CD4-positive, alpha-beta T cell treated with Interleukin-2 at 100 ng/mL for 4 hours (primary cell): Measurements from ENCODE around the gene LSM2.
"Not testable (repeated sequence)": the region's sequence is repeated elsewhere in the genome, so short reads cannot be mapped to it uniquely, and the experiment has no call there.

Source experiments
- DNase-seq: peaks from one replicate; pipeline ENCODE4 v3.0.0-alpha.2; 2020; ENCODE audit warnings: low spot score

LSM2 gene

DNA sequence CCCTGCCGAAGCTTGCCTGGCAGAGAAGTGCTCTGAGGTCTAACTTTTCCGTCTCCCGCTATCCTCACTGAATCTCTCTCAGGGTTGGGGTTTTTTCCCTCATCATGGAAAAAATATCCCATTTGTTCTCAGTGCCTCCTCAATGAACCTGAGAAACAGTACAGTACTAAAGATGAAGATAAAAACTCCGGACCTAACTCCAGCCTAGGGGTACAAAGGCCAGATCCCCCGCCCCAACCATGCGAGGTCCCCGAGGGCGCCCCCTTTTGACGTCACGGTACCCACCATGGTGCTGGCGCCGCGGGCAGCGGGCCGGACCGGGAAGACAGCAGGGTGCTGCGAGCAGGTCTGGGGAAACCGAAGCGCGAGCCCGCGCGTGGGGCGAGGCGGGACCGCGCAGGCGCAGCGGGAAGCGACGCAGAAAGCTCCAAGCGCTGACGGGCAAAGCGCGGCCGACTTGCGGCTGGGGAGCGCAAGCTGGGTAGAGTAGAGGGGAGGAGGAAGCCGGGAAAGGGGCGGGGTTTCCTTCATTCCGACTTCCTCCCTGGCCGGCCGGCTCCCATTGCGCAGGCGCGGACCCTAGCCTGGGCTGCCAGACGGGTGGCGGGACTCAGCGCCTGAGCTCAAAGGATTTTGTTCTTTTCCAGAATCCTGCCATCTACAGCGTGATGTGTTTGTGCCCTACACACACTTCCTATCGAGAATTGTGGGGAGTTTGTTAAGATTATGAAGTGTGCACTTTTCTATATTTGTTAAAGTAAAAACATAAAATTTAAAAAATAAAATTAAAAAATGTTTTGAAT, at the start of gene LSM2:
LSM2 (minus strand) TSS at position 497 of the 803 bp plus-strand sequence; CDS start at position 288, 209 bp downstream.
- peak; percentile 97 for DNase-seq

DNA sequence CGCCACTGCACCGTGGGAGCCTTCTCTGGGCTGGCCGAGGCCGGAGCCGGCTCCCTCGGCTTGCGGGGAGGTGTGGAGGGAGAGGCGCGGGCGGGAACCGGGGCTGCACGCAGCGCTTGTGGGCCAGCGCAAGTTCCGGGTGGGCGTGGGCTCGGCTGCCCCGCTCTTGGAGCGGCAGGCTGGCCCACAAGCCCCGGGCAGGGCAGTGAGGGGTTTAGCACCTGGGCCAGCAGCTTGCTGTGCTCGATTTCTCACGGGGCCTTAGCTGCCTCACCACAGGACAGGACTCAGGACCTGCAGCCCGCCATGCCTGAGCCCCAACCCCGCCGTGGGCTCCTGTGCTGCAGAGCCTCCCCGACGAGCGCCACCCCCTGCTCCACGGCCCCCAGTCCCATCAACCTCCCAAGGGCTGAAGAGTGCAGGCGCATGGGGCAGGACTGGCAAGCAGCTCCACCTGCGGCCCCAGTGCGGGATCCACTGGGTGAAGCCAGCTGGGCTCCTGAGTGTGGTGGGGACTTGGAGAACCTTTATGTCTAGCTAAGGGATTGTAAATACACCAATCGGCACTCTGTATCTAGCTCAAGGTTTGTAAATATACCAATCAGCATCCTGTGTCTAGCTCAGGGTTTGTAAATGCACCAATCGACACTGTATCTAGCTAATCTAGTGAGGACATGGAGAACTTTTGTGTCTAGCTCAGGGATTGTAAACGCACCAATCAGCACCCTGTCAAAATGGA, 45.4 kb upstream of the LSM2 start:
- not testable (repeated sequence) for DNase-seq

- DNase-seq = no peak
Measured at GRCh38 chr6:31851485-31851832, 44.7 kb upstream of the LSM2 start.

DNA sequence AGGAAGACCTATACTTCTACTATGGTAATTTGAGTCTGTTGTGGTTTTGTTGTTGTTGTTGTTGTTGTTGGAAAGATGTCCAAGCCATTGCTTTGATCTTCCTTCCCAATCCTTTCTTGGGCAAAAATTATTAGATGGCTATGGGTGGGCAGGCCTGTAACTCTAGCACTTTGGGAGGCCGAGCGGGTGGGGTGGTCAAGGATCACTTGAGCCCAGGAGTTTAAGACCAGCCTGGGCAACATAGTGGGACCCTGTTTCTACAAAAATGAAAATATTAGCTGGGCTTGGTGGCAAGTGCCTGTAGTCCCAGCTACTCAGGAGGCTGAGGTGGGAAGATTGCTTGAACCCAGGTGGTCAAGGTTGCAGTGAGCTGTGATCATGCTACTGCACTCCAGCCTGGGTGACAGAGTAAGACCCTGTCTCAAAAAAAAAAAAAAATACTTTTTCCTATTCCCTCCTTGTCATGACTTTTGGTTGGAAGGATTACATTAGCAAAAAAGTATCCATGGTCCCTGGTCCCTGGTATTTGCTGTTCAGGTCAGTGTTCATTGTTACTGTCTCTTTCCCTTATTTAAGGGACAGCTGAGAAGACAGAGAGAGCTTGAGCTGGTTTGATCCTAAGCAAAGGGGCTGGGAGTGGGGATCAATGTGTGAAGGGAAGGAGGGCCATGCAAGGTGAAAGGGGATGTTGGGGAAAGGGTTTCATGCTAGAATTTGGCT, 44.2 kb upstream of the LSM2 start:
- no peak for DNase-seq

DNA sequence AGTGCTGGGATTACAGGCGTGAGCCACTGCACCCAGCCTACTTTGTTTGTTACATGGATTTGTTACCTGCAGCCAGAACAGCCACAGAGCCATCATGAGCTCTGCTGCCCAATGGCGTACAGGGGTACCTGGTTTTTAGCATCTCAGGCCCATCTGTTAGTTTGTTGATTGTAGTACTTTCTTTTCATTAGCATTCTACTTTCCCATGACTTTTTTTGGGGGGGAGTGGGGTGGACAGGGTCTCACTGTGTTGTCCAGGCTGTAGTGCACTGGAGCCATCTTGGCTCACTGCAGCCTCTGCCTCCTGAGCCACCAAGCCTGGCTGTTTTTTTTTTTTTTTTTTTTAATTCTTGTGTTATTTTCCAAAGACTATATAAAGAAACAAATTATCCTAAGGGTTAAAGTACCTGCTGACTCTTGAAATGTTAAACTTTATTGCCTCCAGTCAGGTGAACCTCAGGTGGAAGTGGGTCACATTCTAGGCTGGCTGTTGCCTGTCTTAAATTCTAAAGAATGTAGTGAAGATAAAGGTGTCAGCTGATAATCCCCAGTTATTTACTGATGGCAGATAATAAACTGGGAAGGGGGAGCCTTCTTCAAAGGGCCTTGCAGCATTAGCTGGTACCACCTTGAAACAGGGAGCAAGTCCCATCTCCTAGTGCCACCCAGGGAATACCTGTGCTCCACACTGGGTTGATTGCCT, 40.7 kb upstream of the LSM2 start:
- DNase-seq = no peak

DNA sequence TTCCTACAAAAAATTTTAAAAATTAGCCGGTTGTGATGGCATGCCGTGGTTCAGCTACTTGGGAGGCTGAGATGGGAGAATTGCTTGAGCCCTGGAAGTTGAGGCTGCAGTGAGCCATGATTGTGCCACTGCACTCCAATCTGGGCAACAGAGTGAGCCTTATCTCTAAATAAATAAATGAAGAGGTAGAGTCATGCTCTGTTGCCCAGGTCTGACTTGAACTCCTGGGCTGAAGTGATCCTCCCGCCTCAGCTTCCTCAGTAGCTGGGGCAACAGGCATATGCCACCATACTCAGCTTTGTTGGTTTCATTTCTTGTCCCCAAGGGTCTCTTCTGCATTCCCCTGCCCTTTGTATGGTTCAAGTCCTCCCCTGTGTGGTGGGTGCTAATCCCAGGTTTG, 37.7 kb upstream of the LSM2 start:
- no peak for DNase-seq

DNA sequence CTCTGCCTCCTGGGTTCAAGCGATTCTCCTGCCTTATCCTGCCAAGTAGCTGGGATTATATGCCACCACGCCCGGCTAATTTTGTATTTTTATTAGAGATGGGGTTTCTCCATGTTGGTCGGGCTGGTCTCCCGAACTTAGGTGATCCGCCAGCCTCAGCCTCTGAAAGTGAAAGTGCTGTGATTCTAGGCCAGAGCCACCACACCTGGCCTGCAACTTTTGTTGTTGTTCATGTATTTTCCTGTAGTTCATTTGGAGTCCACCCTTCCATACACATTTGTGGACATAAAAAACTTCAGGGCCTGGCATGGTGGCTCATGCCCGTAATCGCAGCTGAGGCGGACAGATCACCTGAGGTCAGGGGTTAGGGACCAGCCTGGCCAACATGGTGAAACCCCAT, 35.3 kb upstream of the LSM2 start:
- no peak for DNase-seq

- not testable (repeated sequence) for DNase-seq
Measured at GRCh38 chr6:31839779-31840126, 33.0 kb upstream of the LSM2 start.

- no peak for DNase-seq
Measured at GRCh38 chr6:31838968-31839367, 32.2 kb upstream of the LSM2 start.

DNA sequence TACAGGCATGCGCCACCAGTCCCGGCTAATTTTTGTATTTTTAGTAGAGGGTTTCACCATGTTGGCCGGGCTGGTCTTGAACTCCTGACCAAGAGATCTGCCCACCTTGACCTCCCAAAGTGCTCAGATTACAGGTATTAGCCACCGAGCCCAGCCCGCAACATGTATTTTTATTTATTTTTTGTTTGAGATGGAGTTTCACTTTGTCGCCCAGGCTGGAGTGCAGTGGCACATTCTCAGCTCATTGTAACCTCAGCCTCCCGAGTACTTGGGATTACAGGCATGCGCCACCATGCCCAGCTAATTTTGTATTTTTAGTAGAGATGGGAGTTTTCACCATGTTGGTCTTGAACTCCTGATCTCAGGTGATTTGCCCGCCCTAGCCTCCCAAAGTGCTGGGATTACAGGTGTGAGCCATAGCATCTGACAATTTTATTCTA, 31.4 kb upstream of the LSM2 start:
- not testable (repeated sequence) for DNase-seq

GRCh38 chr6:31837369-31838113, 30.8 kb upstream of the LSM2 start:
- DNase-seq = no peak

DNA sequence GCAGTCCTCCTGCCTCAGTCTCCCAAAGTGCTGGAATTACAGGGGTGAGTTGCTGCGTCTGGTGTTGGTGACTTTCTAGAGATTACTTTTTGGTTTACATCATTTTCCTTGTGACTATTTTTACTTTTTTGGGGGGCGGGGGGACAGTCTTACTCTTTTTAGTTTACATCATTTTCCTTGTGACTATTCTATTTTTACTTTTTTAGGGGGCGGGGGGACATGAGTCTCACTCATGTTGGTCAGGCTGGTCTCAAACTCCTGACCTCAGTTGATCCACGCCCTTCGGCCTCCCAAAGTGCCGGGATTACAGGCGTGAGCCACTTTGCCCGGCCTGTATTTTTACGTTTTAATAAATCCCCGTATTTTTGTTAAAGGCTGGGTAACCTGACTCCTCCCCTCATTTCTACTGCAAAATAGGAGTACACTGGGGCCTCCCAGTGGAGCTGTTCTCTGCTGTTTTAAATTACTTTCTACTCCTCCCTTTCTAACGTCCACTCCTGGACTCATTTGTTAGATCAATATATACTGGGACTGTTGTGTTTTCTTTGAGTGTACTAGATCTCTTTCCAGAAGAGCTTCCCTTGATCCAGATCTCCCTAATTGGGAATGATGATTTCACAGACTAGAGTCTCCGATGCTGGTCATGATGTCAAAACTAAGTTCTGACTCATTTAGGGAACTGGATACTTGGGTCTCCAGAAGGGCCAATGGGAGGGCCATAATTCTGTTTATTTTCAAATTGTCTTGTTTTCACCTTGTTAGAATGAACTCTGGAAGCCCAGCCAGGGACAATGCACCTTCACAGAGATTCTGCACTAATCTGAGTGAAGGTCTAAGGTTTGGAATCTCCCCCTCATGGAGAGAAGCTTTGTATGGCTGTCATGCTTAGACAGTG, 30.0 kb upstream of the LSM2 start:
- peak; percentile 18 for DNase-seq

DNA sequence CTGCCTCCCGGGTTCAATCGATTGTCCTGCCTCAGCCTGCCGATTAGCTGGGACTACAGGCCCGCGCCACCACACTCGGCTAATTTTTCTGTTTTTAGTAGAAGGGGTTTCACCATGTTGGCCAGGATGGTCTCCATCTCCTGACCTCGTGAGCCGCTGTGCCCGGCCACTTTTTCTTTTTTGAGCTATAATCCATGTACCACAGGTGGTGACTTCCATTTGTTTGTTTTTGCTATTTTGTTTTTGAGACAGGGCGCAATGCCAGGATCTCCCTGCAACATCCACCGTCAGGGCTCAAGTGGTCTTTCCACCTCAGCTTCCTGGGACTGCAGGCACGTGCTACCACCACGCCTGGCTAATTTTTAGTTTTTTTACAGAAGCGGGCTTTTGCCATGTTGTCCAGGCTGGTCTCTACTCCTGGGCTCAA, 29.3 kb upstream of the LSM2 start:
- no peak for DNase-seq

DNA sequence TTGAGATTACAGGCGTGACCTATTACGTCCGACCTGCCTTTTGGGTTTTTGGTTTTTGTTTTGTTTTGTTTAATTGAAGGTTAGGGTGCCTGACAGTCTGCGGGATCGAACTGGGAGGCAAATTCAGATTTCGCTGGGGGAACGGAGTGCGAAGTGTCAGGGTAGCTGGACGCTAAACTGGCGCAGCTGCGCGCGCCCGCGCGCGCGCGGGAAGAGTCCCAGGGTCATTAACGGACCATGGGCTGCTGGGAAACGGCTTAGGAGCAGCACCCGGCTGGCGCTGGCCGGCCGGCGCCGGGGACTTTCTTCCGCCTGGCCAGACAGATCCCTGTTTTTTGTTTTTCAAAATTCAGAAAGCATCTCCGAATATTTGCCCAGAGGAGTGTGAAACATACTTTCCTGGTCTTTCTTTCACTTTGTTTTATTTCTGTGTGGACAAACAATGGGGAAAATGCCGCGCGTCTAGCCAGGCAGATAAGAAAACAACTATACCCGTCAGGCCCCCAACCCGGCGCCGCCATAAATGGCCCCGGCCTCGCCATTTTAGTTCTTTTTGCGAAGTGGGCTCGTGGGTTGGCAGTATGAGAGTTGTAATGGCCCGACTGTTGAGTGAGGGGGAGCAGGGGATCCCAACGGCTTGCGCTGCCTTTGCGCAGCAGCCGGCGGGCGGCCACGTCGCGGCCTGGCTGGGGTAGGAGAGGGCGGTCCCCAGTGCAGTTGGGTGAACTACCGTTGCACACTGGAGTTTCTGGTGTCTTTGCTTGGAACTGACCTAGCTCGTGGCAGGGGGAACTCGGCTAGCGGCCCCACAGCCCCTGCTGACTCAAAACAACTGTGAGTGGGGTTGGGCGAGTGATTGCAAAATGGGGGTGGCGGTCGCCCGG, 27.8 kb upstream of the LSM2 start:
- peak; percentile 80 for DNase-seq

GRCh38 chr6:31831350-31832215, 24.8 kb upstream of the LSM2 start:
- no peak for DNase-seq

GRCh38 chr6:31830886-31831335, 24.1 kb upstream of the LSM2 start:
- DNase-seq = no peak

DNA sequence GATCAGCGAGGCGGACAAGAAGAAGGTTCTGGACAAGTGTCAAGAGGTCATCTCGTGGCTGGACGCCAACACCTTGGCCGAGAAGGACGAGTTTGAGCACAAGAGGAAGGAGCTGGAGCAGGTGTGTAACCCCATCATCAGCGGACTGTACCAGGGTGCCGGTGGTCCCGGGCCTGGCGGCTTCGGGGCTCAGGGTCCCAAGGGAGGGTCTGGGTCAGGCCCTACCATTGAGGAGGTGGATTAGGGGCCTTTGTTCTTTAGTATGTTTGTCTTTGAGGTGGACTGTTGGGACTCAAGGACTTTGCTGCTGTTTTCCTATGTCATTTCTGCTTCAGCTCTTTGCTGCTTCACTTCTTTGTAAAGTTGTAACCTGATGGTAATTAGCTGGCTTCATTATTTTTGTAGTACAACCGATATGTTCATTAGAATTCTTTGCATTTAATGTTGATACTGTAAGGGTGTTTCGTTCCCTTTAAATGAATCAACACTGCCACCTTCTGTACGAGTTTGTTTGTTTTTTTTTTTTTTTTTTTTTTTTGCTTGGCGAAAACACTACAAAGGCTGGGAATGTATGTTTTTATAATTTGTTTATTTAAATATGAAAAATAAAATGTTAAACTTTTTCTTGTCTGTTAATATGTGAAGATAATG, 23.0 kb upstream of the LSM2 start:
- DNase-seq = peak; percentile 57
